Measurements from ENCODE around the gene CEP85L. TPM values are rescaled to one million over a fixed set of nuclear protein-coding genes. Genes with fewer than 3 reads are reported as not detected.

CEP85L gene
- total and polyA plus RNA-seq, 2 of the 4 experiments (the other 2 are of a cell fraction), result 2.3 to 25.6 TPM

DNA sequence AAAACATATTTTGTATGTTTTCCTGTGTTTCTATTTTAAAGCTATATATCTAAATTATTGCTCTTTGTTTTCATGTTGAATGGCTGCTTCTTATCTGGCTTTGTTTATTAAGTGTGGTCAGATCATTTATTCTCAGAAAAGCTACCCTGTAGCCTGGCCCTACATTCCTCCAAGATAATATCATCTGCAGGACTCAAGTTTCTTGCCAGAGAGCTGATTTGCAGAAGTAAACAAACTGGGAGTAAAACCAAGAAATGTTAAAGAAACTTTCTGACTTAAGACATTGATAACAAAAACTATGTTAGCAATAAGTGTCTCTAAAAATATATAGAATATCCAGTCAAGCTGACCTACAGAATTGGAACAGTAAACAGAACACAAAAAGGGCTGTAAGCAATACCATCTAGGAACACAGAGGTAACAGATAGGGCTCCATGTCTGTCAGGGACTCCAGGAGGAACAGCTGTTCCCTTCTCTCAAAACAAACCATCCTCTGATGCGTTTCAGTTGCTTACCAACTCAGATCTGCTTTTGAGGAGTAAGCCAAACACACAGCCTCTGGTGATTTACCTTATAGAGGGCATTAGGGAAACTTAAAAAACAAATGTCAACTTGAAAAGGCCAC lies 17.5 kb upstream of the CEP85L start:
- Histone ChIP-seq H3K27ac (ENCODE audit: insufficient read depth, low read length) (peak overlapping the region; percentile 83; the same call in 1 of the 2 replicates), H3K9ac (ENCODE audit: low read depth, low read length) (peak overlapping the region; percentile 20; the same call in 1 of the 2 replicates)

More for the DNA sequence above, 17.5 kb upstream of the CEP85L start:
- no peak overlapping the region for H3K4me3 ChIP-seq (ENCODE audit: insufficient read depth, low read depth, low read length)
- no peaks in the 10 kb centered on the region for H3K27me3 ChIP-seq (ENCODE audit: control insufficient read depth, insufficient read depth, low read length)
- peaks cover 9% of the 10 kb centered on the region for H3K4me1 ChIP-seq (ENCODE audit: control insufficient read depth, insufficient read depth, low read length)
- H3K79me1 ChIP-seq (ENCODE audit: low read depth in 1 of 2, low read length in 2 of 2), result no peaks in the 10 kb centered on the region; a peak in 1 of 4 replicates
- H2BK15ac ChIP-seq (ENCODE audit: low read depth, low read length), result peak overlapping the region; percentile 47; the same call in 2 of the 3 replicates
- no peak overlapping the region for H3K56ac ChIP-seq (ENCODE audit: extremely low read depth, insufficient read depth, low read length)
- H2AK5ac ChIP-seq (ENCODE audit: low read depth, low read length), result peak overlapping the region; percentile 67
- peak overlapping the region; percentile 66 for H3K4me2 ChIP-seq (ENCODE audit: low read depth, low read length)
- H4K20me1 ChIP-seq (ENCODE audit: insufficient read depth, low read length), result 0 out of 2 replicates have a peak, but pooled peaks cover 3% of the 10 kb centered on the region
- peak overlapping the region; percentile 26 for H3K4ac ChIP-seq (ENCODE audit: low read depth, low read length)
- H3K14ac ChIP-seq (replicated peaks; ENCODE audit: low read depth, low read length), result no peak overlapping the region
- no peaks in the 10 kb centered on the region for H3K36me3 ChIP-seq (ENCODE audit: control insufficient read depth, insufficient read depth, low read length)
- H3K9me1 ChIP-seq (ENCODE audit: insufficient read depth, low read length), result peaks cover 3% of the 10 kb centered on the region; the same call in 1 of the 2 replicates
- H2BK5ac ChIP-seq (ENCODE audit: low read depth, low read length, poor library complexity, severe bottlenecking), result peak overlapping the region; percentile 35
- peak overlapping the region; percentile 77; the same call in 1 of the 2 replicates for H3K18ac ChIP-seq (ENCODE audit: low read depth, low read length)
- dilution Hi-C loops (cut with HindIII; ENCODE audit: low sequenced_read_pairs, unreplicated experiment), result no loop called here
- no TSS peak for BruUV-seq (replicated peaks)
- in situ Hi-C loops (cut with MboI; ENCODE audit: low sequenced_read_pairs), result no loop called here
- peak overlapping the region; percentile 33; the same call in 1 of the 2 replicates for H3K23ac ChIP-seq (ENCODE audit: low read depth, low read length)
- no peak overlapping the region for H4K5ac ChIP-seq (ENCODE audit: low read depth, low read length)
- peak; percentile 92 for ATAC-seq (ENCODE audit: low read depth)
- H3K9me3 ChIP-seq (ENCODE audit: control insufficient read depth, insufficient read depth, low read length), result no peaks in the 10 kb centered on the region
- intact Hi-C loops (cut with micrococcal nuclease), result loop anchor here (1.0 to 5.0 kb wide), 2 partner anchors 10 to 38 kb away; no protein-coding TSS in a partner anchor
- CTCF ChIA-PET, result no interaction called here
- no peak overlapping the region for H4K91ac ChIP-seq (ENCODE audit: insufficient read depth, low read depth, low read length)
- no peak overlapping the region for H2AFZ ChIP-seq (replicated peaks; ENCODE audit: low read length, poor library complexity)
- H4K8ac ChIP-seq (ENCODE audit: low read depth in 2 of 2, low read length in 2 of 2), result peak overlapping the region in 1 of 2 experiments; percentile 23; a peak in 1 of 4 replicates
- TF ChIP-seq FOS (IDR thresholded peaks at IDR 0.05; ENCODE audit: low read depth, low read length) (no peak), MAFK (IDR thresholded peaks at IDR 0.05; ENCODE audit: low read depth, low read length) (no peak), RAD21 (IDR thresholded peaks at IDR 0.05; ENCODE audit: low read length) (no peak), CEBPB (IDR thresholded peaks at IDR 0.05; ENCODE audit: low read depth, low read length) (no peak), CHD1 (IDR thresholded peaks at IDR 0.05; ENCODE audit: low read depth, low read length) (no peak), MXI1 (IDR thresholded peaks at IDR 0.05; ENCODE audit: borderline replicate concordance, low read depth, low read length) (no peak), NFE2L2 (IDR thresholded peaks at IDR 0.05; ENCODE audit: low read depth, low read length) (no peak), RCOR1 (IDR thresholded peaks at IDR 0.05; ENCODE audit: insufficient replicate concordance, low read length) (no peak), MAZ (IDR thresholded peaks at IDR 0.05; ENCODE audit: borderline replicate concordance, low read depth, low read length) (no peak)
- TF ChIP-seq, protein P1, sequence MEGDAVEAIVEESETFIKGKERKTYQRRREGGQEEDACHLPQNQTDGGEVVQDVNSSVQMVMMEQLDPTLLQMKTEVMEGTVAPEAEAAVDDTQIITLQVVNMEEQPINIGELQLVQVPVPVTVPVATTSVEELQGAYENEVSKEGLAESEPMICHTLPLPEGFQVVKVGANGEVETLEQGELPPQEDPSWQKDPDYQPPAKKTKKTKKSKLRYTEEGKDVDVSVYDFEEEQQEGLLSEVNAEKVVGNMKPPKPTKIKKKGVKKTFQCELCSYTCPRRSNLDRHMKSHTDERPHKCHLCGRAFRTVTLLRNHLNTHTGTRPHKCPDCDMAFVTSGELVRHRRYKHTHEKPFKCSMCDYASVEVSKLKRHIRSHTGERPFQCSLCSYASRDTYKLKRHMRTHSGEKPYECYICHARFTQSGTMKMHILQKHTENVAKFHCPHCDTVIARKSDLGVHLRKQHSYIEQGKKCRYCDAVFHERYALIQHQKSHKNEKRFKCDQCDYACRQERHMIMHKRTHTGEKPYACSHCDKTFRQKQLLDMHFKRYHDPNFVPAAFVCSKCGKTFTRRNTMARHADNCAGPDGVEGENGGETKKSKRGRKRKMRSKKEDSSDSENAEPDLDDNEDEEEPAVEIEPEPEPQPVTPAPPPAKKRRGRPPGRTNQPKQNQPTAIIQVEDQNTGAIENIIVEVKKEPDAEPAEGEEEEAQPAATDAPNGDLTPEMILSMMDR (conservative IDR thresholded peaks at IDR 0.05; ENCODE audit: low read depth, low read length), result no peak
- TF ChIP-seq, protein P2, sequence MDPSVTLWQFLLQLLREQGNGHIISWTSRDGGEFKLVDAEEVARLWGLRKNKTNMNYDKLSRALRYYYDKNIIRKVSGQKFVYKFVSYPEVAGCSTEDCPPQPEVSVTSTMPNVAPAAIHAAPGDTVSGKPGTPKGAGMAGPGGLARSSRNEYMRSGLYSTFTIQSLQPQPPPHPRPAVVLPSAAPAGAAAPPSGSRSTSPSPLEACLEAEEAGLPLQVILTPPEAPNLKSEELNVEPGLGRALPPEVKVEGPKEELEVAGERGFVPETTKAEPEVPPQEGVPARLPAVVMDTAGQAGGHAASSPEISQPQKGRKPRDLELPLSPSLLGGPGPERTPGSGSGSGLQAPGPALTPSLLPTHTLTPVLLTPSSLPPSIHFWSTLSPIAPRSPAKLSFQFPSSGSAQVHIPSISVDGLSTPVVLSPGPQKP (IDR thresholded peaks at IDR 0.05; ENCODE audit: borderline replicate concordance, low read depth, low read length), result no peak
- WGBS, 2 experiments (ENCODE audit: extremely low coverage in 2 of 2, insufficient read length in 1 of 2), result no CpG with 5 or more reads among the region's 1 CpG
- H2BK20ac ChIP-seq (ENCODE audit: low read depth, low read length), result peak overlapping the region; percentile 73
- H2AK9ac ChIP-seq (replicated peaks; ENCODE audit: low read depth, low read length, poor library complexity), result no peak overlapping the region
- POLR2A ChIA-PET (ENCODE audit: unreplicated experiment), result interaction anchor here (0.5 to 0.9 kb wide), 3 partner anchors 17 to 344 kb away, joined by 3 read pairs; partner anchors contain the start of gene CEP85L
- H2BK120ac ChIP-seq (ENCODE audit: low read depth, low read length), result peak overlapping the region; percentile 48
- DNase-seq, result peak; percentile 85
